HG02884 (cell line): ENCODE results near the gene PEX14.
"Not testable (repeated sequence)": the region's sequence is repeated elsewhere in the genome, so short reads cannot be mapped to it uniquely, and the experiment has no call there.

Source experiments
- ATAC-seq: cut with Tn5 transposase; IDR thresholded peaks from one replicate; pipeline ENCODE4 v1.9.1; 2021; ENCODE audit warnings: mild to moderate bottlenecking, moderate library complexity; ENCODE audit not compliant: unreplicated experiment

PEX14 gene

DNA sequence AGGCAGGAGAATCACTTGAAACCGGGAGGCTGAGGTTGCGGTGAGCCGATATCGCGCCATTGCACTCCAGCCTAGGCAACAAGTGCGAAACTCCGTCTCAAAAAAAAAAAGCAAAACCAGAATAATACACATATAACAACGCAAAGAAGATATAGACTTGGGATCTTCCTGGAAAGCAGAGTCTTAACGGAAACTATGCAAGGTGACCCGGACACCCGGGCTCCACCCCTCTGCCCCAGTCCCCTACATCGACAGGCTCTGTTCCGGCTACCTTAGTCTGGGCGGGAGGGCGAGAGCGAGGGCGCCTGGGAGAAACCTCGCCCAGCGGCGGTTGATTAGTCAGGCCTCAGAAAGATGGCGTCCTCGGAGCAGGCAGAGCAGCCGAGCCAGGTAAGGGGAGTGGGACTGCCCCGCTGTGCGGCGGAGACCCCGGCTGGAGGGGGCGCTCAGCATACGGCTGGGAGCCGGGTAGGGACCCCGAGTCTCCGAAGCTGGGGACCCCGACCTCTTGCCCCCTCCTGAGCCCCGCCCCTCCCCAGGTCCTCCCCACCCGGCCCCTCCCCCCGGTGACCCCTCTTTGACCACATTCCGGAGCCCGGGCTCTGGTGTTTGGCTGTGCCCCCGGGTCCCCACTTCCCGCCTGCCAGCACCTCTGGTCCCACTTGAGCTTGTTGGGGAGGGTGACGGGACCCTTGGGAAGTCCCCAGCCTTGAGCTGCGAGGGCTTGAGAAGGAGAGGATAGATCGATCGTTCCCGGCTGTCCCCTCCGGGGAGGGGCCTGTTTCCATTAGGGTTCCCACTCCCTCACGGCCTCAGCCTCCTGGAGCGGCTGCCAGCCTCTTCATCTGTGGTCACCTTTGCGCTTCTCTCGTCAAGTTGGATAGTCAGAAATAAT lies at the start of gene PEX14:
PEX14 (plus strand) TSS at position 338 of the 895 bp plus-strand sequence; CDS start at position 355, 17 bp downstream.
- peak; percentile 57 for ATAC-seq

DNA sequence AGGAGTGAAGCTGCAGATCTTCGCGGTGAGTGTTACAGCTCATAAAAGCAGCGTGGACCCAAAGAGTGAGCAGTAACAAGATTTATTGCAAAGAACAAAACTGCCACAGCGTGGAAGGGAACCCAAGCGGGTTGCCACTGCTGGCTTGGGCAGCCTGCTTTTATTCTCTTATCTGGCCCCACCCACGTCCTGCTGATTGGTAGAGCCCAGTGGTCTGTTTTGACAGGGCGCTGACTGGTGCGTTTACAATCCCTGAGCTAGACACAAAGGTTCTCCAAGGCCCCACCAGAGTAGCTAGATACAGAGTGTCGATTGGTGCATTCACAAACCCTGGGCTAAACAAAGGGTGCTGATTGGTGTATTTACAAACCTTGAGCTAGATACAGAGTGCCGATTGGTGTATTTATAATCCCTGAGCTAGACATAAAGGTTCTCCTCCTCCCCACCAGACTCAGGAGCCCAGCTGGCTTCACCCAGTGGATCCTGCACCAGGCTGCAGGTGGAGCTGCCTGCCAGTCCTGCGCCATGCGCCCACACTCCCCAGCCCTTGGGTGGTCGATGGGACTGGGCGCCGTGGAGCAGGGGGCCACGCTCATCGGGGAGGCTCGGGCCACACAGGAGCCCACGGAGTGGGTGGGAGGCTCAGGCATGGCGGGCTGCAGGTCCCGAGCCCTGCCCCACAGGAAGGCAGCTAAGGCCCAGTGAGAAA lies 48.8 kb upstream of the PEX14 start:
- not testable (repeated sequence) for ATAC-seq

DNA sequence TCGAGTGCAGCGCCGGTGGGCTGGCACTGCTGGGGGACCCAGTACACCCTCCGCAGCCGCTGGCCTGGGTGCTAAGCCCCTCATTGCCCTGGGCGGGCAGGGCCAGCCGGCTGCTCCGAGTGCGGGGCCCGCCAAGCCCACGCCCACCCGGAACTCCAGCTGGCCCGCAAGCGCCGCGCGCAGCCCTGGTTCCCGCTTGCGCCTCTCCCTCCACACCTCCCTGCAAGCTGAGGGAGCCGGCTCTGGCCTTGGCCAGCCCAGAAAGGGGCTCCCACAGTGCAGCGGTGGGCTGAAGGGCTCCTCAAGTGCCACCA lies 48.3 kb upstream of the PEX14 start:
- ATAC-seq = not testable (repeated sequence)

DNA sequence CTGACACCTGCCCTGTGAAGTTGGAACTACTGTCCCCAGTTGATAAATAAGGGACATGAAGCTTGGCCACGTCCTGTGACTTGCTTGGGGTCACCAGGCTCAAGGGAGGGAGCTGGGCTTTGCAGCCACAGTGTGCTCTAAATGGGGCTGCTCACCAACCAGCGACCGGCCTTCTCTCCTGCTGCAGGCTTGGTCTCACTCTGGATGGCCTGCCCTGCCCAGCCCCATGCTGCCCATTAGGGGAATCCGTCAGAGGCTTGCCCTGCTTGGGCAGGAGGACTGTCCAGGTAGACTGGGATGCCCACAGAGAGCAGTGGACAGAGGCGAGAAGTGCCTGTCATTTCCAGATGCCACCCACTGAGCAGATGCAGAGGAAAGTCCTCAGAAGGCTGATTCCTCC lies 45.8 kb upstream of the PEX14 start:
- no peak for ATAC-seq

- no peak for ATAC-seq
These were observed 44.9 kb upstream of the PEX14 start for GRCh38 chr1:10429868-10430215.

DNA sequence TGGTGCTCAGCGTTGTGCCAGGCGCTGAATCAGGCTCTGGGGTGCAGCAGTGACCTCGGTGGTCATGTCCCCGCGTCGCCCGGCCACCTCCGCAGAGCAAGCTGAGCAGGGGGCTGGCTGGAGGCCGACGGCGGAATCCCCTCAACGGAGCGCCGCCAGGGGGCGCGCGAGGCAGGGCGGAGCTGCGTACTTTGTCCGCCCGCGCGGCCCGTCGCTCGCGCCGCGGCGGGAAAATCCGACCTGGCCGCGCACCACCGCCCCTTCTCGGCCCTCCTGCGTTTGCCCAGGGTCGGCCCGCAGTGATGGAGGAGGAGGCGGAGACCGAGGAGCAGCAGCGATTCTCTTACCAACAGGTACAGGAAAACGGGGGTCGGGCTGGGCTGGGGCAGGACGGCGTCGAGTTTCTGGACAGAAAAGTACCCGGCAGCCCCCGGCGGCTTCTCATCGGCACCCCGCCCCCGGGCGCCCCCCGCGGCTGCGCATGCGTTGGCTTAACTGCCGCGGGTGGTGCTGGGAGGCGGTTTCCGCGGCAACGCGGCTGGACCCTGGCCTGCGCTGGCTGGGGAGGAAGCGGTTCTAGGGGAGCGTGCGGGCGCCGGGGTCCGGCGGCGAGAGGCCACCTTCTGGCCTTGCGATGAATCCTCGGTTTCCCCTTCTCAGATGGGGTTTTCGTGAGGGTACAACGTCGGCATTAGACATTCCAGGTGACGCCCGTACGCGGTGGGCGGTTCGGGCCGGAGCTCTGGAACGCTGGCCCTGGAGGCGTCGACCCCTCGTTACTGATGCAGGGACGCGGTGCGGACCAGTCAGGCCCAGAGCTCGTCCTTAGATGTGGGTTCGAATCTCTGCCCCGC lies 44.3 kb upstream of the PEX14 start, which contains the start of gene CENPS:
CENPS (plus strand) TSS at position 218 of the 854 bp plus-strand sequence; CDS start at position 303, 85 bp downstream.
- ATAC-seq = peak; percentile 77

DNA sequence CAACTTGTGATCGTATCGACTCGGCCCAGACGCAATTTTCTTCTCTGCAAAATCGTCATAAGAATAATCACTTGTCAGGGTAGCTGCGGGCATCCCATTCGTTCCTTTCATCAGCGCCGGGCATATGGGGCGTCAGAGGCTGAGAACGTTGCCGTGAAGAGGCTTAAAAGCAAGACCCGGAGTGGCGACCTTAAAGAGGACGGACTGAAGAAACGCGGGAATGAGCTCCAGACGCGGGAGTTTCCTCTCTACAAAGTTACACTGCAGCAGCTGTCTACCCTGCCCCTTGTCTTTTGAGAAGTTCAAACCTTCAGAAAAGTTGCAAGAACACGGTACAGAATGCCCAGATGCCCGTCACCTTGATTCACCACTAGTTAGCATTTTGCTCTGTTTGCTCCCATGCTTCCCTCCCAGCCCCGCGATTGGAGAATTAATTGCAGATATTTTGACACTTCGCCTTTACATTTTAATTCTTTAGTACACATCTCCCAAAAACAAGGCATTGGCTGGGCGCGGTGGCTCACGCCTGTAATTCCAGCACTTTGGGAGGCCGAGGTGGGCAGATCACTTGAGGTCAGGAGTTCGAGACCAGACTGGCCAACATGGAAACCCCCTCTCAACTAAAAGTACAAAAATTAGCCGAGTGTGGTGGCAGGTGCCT lies 43.5 kb upstream of the PEX14 start:
- no peak for ATAC-seq

- no peak for ATAC-seq
These were observed 41.6 kb upstream of the PEX14 start for GRCh38 chr1:10432910-10433700.

DNA sequence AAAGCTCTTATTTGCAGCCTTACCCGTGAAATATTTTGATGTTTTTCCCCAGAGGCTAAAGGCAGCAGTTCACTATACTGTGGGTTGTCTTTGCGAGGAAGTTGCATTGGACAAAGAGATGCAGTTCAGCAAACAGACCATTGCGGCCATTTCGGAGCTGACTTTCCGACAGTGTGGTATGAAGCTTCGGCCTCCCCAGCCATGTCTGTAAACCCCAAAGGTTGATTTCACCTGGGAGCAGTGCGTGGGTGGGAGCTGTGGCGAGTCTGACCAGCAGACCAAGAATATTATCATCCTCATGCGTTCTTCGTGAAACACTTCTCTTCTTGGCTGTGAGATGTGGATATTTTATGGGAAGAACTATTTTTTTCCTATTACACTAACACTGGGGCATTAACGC lies 41.0 kb upstream of the PEX14 start:
- ATAC-seq = no peak

- ATAC-seq = no peak
These were observed 40.2 kb upstream of the PEX14 start for GRCh38 chr1:10434590-10434989.

DNA sequence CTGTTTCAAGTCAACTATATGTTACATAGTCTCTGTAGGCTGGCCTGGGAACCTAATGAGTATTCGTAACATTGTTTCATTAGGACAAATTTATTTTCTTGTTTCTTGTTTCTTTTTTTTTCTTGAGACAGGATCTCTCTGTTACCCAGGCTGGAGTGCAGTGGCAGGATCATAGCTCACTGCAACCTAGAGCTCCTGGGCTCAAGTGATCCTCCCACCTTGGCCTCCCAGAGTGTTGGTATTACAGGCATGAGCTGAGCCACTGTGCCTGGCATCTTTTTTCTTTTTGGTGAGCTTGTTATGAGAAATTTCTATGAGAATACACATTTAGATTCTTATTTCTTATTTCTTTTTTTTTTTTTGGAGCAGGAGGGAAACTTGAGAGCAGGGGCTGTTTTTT lies 37.7 kb upstream of the PEX14 start:
- ATAC-seq = no peak

- no peak for ATAC-seq
These were observed 36.0 kb upstream of the PEX14 start for GRCh38 chr1:10438677-10439163.

DNA sequence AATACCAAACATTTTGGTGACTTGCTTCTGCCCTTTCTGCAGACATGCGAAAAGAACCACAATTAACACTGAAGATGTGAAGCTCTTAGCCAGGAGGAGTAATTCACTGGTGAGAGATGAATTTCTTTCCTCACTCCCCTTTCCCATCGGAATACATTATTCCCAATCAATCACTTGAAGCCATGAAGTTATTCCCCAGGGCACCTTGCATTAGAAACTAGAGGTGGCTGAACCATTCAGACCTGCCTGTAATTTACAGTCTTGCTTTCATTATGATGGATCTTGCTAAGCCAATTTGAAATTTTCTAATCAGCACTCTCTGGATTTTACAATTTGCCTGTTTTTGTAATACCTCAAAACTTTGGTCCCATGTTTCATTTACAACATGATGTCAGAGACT lies 34.4 kb upstream of the PEX14 start:
- no peak for ATAC-seq

DNA sequence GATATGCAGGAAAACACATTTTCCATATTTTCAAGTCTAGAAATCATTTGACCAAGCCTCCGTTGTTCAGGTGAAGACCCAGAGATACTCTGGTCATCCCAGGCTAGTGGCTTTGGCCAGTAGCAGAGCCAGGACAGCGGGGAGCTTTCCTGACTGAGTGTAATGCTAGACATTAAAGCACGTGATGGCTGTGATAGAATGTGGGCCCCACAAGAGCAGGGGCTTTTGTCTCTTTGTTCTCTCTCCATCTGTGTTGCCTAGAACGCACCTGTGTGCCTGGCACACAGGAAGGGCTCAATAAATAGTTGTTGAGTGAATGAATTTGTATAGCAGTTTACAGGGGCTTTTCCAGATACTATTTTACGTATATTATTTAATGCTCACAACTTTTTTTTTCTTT lies 34.0 kb upstream of the PEX14 start:
- no peak for ATAC-seq

- ATAC-seq = no peak
These were observed 30.5 kb upstream of the PEX14 start for GRCh38 chr1:10444248-10444647.

DNA sequence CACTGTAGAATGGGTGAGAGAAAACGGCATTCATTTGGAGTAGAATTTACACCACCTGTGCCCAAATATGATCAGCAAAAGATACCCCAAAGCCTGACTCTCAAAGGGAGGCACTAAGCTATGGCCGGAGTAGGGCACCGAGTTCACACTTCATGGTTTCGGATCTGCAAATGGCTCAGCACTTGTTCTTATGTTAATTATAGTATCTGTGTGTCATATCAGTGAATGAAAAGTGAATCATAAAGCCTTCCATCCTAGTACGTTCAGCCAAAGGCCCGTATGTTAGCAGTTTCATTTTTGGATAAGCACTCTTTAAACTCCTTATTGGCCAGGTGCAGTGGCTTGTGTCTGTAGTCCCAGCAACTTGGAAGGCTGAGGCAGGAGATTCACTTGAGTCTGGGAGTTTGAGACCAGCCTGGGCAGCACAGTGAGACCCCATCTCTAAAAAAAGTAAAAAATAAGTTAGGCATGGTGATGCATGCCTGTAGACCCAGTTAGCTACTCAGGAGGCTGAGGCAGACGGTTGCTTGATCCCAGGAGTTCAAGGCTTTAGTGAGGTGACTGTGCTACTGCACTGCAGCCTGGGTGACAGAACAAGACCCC lies 29.9 kb upstream of the PEX14 start:
- no peak for ATAC-seq

DNA sequence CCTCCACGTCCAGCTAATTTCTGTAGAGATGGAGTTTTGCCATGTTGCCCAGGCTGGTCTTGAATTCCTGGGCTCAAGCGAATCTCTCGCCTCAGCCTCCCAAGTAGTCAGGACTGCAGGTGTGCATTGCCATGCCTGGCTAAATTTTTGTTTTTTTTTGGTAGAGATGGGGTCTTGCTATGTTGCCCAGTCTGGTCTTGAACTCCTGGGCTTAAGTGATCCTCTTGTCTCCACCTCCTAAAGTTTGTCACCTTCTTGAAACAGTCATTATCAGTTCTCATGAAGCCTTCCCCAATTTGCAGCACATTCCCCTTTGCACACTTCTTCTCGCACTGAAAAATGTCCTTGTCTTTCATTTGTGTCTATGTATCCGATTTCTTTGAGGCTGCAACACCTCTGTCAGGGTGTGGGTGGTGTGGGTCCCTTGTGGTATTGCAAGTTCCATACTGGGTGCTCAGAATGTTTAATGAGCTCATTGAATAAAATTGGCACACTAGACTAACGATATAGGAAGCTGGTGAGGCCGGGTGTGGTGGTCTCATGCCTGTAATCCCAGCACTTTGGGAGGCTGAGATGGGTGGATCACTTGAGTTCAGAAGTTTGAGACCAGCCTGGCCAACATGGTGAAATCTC lies 27.8 kb upstream of the PEX14 start:
- no peak for ATAC-seq

GRCh38 chr1:10449751-10450150 lies 25.0 kb upstream of the PEX14 start, which contains the start of gene CORT:
Gene CORT, plus strand, starts transcription at chr1:10450031. Its CDS starts 193 bp downstream, at chr1:10450224.
- no peak for ATAC-seq
